GM23338 (cell line): ENCODE results near the gene DHRS3. TPM values are rescaled to one million over a fixed set of nuclear protein-coding genes. Genes with fewer than 3 reads are reported as not detected.
A peak's percentile ranks its signal among the peaks of the same experiment; 100 is the strongest.

Experiments used
- ATAC-seq: fragments of 200-7000 bp; cut with Tn5 transposase; 3 replicates; pipeline ENCODE4 v1.9.1; 2020
- DNase-seq: peaks from one replicate; pipeline ENCODE4 v3.0.0-alpha.2; 2015; ENCODE audit warnings: low spot score
- H2AFZ ChIP-seq: fragments of 200-600 bp; sonication (generic); 2 replicates; pipeline ENCODE4 v1.8.0; 2016; ENCODE audit warnings: antibody characterized with exemption, mild to moderate bottlenecking, moderate library complexity
- H3F3A ChIP-seq: fragments of 200-600 bp; sonication (generic); replicated peaks from 2 replicates; pipeline ENCODE4 v1.8.0; 2017; ENCODE audit warnings: antibody characterized with exemption, mixed run types, low read depth
- H3K27ac ChIP-seq: fragments of 200-600 bp; sonication (generic); 2 replicates; pipeline ENCODE4 v1.6.1; 2016; ENCODE audit warnings: low read depth
- H3K27me3 ChIP-seq: fragments of 200-600 bp; sonication (generic); 2 replicates; pipeline ENCODE4 v1.8.0; 2016; ENCODE audit warnings: mild to moderate bottlenecking, mixed run types, moderate library complexity; ENCODE audit not compliant: insufficient read depth
- H3K36me3 ChIP-seq: fragments of 200-600 bp; sonication (generic); 2 replicates; pipeline ENCODE4 v1.8.0; 2016; ENCODE audit warnings: mild to moderate bottlenecking; ENCODE audit not compliant: insufficient read depth
- H3K4me1 ChIP-seq: fragments of 200-600 bp; sonication (generic); 2 replicates; pipeline ENCODE4 v1.8.0; 2016; ENCODE audit warnings: mild to moderate bottlenecking, moderate library complexity; ENCODE audit not compliant: insufficient read depth
- H3K4me2 ChIP-seq: fragments of 200-600 bp; sonication (generic); 2 replicates; pipeline ENCODE4 v1.7.1; 2017; ENCODE audit warnings: mixed run types
- H3K4me3 ChIP-seq: fragments of 200-600 bp; sonication (generic); 2 replicates; pipeline ENCODE4 v1.6.1; 2016; ENCODE audit warnings: mixed run types
- H3K79me2 ChIP-seq: fragments of 200-600 bp; sonication (generic); replicated peaks from 2 replicates; pipeline ENCODE4 v1.8.0; 2017; ENCODE audit warnings: mild to moderate bottlenecking; ENCODE audit not compliant: insufficient read depth
- H3K9me2 ChIP-seq: fragments of 200-600 bp; sonication (generic); 2 replicates; pipeline ENCODE4 v1.8.0; 2017; ENCODE audit not compliant: insufficient read depth
- H4K20me1 ChIP-seq: fragments of 200-600 bp; sonication (generic); replicated peaks from 2 replicates; pipeline ENCODE4 v1.8.0; 2017; ENCODE audit warnings: mild to moderate bottlenecking; ENCODE audit not compliant: insufficient read depth
- H3K27ac Mint-ChIP-seq: 2 replicates; pipeline ENCODE4 v1.8.0; 2020; ENCODE audit warnings: inconsistent platforms, mild to moderate bottlenecking, moderate library complexity, mixed read lengths
- H3K27me3 Mint-ChIP-seq: 3 replicates; pipeline ENCODE4 v1.8.0; 2022; ENCODE audit warnings: low read depth, mild to moderate bottlenecking, moderate library complexity, mixed read lengths, inconsistent platforms; ENCODE audit not compliant: insufficient read depth, poor library complexity
- H3K36me3 Mint-ChIP-seq: 3 replicates; pipeline ENCODE4 v1.8.0; 2021; ENCODE audit warnings: low read depth, mild to moderate bottlenecking, inconsistent platforms, moderate library complexity, mixed read lengths
- H3K4me1 Mint-ChIP-seq: 3 replicates; pipeline ENCODE4 v1.8.0; 2020; ENCODE audit warnings: mild to moderate bottlenecking, inconsistent platforms, mixed read lengths
- H3K4me3 Mint-ChIP-seq: 3 replicates; pipeline ENCODE4 v1.8.0; 2021; ENCODE audit warnings: moderate library complexity, mild to moderate bottlenecking, inconsistent platforms, mixed read lengths
- H3K9me3 Mint-ChIP-seq: 3 replicates; pipeline ENCODE4 v1.8.0; 2020; ENCODE audit warnings: moderate library complexity, mild to moderate bottlenecking, inconsistent platforms, mixed read lengths
- CREB1 ChIP-seq: fragments of 250-450 bp; sonication (Bioruptor Pico); IDR thresholded peaks from 2 replicates; pipeline ENCODE4 v1.5.0; 2020; ENCODE audit warnings: low read depth, mild to moderate bottlenecking, moderate library complexity
- EZH2 ChIP-seq: fragments of 200-600 bp; sonication (generic); IDR thresholded peaks from one replicate; pipeline ENCODE4 v1.8.0; 2017; ENCODE audit warnings: antibody characterized with exemption, mild to moderate bottlenecking, low read depth; ENCODE audit not compliant: unreplicated experiment
- EZH2phosphoT487 ChIP-seq: fragments of 200-600 bp; sonication (generic); IDR thresholded peaks from one replicate; pipeline ENCODE4 v1.8.1; 2018; ENCODE audit warnings: antibody characterized with exemption; ENCODE audit not compliant: unreplicated experiment
- JUNB ChIP-seq: IDR thresholded peaks from one replicate; pipeline ENCODE4 v1.6.1; 2016; ENCODE audit warnings: antibody characterized with exemption; ENCODE audit not compliant: unreplicated experiment
- NANOG ChIP-seq: IDR thresholded peaks from 2 replicates; pipeline ENCODE4 v1.6.1; 2016; ENCODE audit warnings: antibody characterized with exemption, borderline replicate concordance
- POLR2AphosphoS5 ChIP-seq: IDR thresholded peaks from 2 replicates; pipeline ENCODE4 v1.6.1; 2016; ENCODE audit warnings: antibody characterized with exemption, low read depth
- REST ChIP-seq: IDR thresholded peaks from one replicate; pipeline ENCODE4 v1.6.1; 2018; ENCODE audit warnings: antibody characterized with exemption; ENCODE audit not compliant: unreplicated experiment
- STAT1 ChIP-seq: IDR thresholded peaks from one replicate; pipeline ENCODE4 v1.6.1; 2016; ENCODE audit warnings: antibody characterized with exemption; ENCODE audit not compliant: unreplicated experiment
- ZNF114 ChIP-seq: fragments of 250-450 bp; sonication (Bioruptor Pico); IDR thresholded peaks from 2 replicates; pipeline ENCODE4 v1.5.0; 2020; ENCODE audit warnings: mild to moderate bottlenecking, moderate library complexity
- ZNF331 ChIP-seq: fragments of 250-450 bp; sonication (Bioruptor Pico); IDR thresholded peaks from 2 replicates; pipeline ENCODE4 v1.5.0; 2020; ENCODE audit warnings: low read depth, mild to moderate bottlenecking, moderate library complexity
- ZNF462 ChIP-seq: fragments of 250-450 bp; sonication (Bioruptor Pico); IDR thresholded peaks from 2 replicates; pipeline ENCODE4 v1.5.0; 2020; ENCODE audit warnings: mild to moderate bottlenecking, moderate library complexity
- polyA plus RNA-seq: library from polyadenylated mRNA; unstranded; fragments of >200 nt; fragmentation: Nextera tagmentation; extraction: Ambion mirVana; gene quantifications from 2 replicates; pipeline ENCODE4 v1.2.1, GENCODE V29; 2016
- total RNA-seq: library from RNA; depleted of rRNA; stranded (reverse); fragments of >200 nt; shearing (Covaris generic); gene quantifications from 2 replicates; pipeline ENCODE4 v1.2.3, GENCODE V29; 2014
- TF ChIP-seq, protein P1 (sequence below), 2 experiments: fragments of 200-600 bp in 1 of 2; sonication (generic) in 1 of 2; conservative IDR thresholded peaks; 2 replicates each; pipeline versions ENCODE4 v1.5.1 to v1.6.1; 2016 to 2017; ENCODE audit warnings: antibody characterized with exemption in 2 of 2, low read depth in 2 of 2, mild to moderate bottlenecking in 2 of 2, moderate library complexity in 1 of 2
- TF ChIP-seq, protein P2 (sequence below): IDR thresholded peaks from 2 replicates; pipeline ENCODE4 v1.6.1; 2016; ENCODE audit warnings: antibody characterized with exemption

DHRS3 gene
- total and polyA plus RNA-seq, 2 experiments from 2014 or later = 21.0 to 26.0 TPM

DNA sequence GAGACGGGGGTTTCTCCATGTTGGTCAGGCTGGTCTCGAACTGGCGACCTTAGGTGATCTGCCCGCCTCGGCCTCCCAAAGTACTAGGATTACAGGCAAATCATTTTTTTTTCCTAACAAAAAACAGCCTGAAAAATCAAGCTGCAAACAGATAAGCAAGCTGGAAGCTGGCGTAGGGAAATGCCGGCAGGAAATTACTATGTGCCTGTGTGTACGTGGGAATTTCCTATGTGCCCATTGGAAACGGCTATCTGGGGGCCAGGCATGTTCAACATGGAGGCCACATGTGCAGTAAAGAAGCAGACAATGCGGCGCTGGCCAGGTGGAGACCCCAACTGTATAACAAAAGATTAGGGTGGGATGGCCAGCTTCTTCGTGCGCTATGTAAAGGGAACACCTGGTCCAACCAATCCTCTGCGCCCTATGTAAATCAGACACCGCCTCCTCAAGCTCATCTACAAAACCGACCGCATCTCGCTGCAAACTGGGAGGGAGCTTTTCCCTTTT is 16.7 kb upstream of the DHRS3 start:
- H3K9me3 Mint-ChIP-seq = peaks cover 61% of the 10 kb centered on the region
- Histone ChIP-seq H3K4me1 (peaks cover 32% of the 10 kb centered on the region), H2AFZ (0 out of 2 replicates have a peak overlapping the region, but pooled peaks have one; percentile 5), H3K4me2 (no peak overlapping the region), H4K20me1 (no peaks in the 10 kb centered on the region), H3K4me3 (no peak overlapping the region), H3K79me2 (no peaks in the 10 kb centered on the region), H3K27me3 (no peaks in the 10 kb centered on the region), H3F3A (peaks cover 11% of the 10 kb centered on the region; the same call in 1 of the 2 replicates), H3K36me3 (peaks cover 11% of the 10 kb centered on the region; the same call in 1 of the 2 replicates), H3K9me2 (no peaks in the 10 kb centered on the region), H3K27ac (peak overlapping the region; percentile 69; the same call in 1 of the 2 replicates)
- H3K27ac Mint-ChIP-seq = no peak overlapping the region
- DNase-seq = peak; percentile 43
- peaks cover 32% of the 10 kb centered on the region for H3K36me3 Mint-ChIP-seq
- peaks cover 11% of the 10 kb centered on the region for H3K27me3 Mint-ChIP-seq
- TF ChIP-seq ZNF331 (CRISPR knock-in tag) (no peak), CREB1 (no peak), ZNF114 (CRISPR knock-in tag) (no peak), EZH2 (no peak), EZH2phosphoT487 (no peak), POLR2AphosphoS5 (no peak), ZNF462 (CRISPR knock-in tag) (no peak), REST (no peak), JUNB (no peak), NANOG (no peak), STAT1 (no peak)
- TF ChIP-seq, protein P1, sequence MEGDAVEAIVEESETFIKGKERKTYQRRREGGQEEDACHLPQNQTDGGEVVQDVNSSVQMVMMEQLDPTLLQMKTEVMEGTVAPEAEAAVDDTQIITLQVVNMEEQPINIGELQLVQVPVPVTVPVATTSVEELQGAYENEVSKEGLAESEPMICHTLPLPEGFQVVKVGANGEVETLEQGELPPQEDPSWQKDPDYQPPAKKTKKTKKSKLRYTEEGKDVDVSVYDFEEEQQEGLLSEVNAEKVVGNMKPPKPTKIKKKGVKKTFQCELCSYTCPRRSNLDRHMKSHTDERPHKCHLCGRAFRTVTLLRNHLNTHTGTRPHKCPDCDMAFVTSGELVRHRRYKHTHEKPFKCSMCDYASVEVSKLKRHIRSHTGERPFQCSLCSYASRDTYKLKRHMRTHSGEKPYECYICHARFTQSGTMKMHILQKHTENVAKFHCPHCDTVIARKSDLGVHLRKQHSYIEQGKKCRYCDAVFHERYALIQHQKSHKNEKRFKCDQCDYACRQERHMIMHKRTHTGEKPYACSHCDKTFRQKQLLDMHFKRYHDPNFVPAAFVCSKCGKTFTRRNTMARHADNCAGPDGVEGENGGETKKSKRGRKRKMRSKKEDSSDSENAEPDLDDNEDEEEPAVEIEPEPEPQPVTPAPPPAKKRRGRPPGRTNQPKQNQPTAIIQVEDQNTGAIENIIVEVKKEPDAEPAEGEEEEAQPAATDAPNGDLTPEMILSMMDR (conservative IDR thresholded peaks at IDR 0.05; ENCODE audit: low read depth in 2 of 2) = no peak
- TF ChIP-seq, protein P2, sequence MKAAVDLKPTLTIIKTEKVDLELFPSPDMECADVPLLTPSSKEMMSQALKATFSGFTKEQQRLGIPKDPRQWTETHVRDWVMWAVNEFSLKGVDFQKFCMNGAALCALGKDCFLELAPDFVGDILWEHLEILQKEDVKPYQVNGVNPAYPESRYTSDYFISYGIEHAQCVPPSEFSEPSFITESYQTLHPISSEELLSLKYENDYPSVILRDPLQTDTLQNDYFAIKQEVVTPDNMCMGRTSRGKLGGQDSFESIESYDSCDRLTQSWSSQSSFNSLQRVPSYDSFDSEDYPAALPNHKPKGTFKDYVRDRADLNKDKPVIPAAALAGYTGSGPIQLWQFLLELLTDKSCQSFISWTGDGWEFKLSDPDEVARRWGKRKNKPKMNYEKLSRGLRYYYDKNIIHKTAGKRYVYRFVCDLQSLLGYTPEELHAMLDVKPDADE = no peak
- peaks cover 13% of the 10 kb centered on the region; the same call in 2 of the 3 replicates for H3K4me1 Mint-ChIP-seq
- no peak for ATAC-seq
- no peak overlapping the region for H3K4me3 Mint-ChIP-seq
